GM19467 (cell line): ENCODE results near the gene RPS3.

ENCODE experiments used
- ATAC-seq: cut with Tn5 transposase; IDR thresholded peaks from one replicate; pipeline ENCODE4 v1.9.1; 2021; ENCODE audit warnings: mild to moderate bottlenecking, moderate library complexity; ENCODE audit not compliant: unreplicated experiment

RPS3 gene

GRCh38 chr11:75454987-75455386 is 55.7 kb downstream of the RPS3 start:
- ATAC-seq = no peak
